WTC11 (cell line): ENCODE results near the gene SLC9A3. TPM values are rescaled to one million over a fixed set of nuclear protein-coding genes. Genes with fewer than 3 reads are reported as not detected.

Experiments
- ATAC-seq: fragments of 200-7000 bp; cut with Tn5 transposase; 2 replicates; pipeline ENCODE4 v1.10.0; 2021; ENCODE audit warnings: mild to moderate bottlenecking, moderate library complexity
- CTCF ChIA-PET: fragments of 300-600 bp; sonication (Branson Sonifier 250); formaldehyde crosslinking; loops from one replicate; lab custom pipeline; 2021; ENCODE audit warnings: antibody characterized with exemption; lab: Charles Lee
- POLR2A ChIA-PET: fragments of 350-600 bp; sonication (Branson Sonifier 250); formaldehyde crosslinking; loops from one replicate; lab custom pipeline; 2021; ENCODE audit warnings: antibody characterized with exemption; lab: Charles Lee
- DNase-seq: peaks from one replicate; pipeline ENCODE4 v3.0.0; 2021; ENCODE audit warnings: low spot score
- H3K27ac Mint-ChIP-seq: 2 replicates; pipeline ENCODE4 v1.8.0; 2021; ENCODE audit warnings: mixed read lengths
- H3K27me3 Mint-ChIP-seq: 2 replicates; pipeline ENCODE4 v1.8.0; 2021; ENCODE audit warnings: low read depth, mild to moderate bottlenecking, moderate library complexity, mixed read lengths
- H3K36me3 Mint-ChIP-seq: 2 replicates; pipeline ENCODE4 v1.8.0; 2021; ENCODE audit warnings: mixed read lengths
- H3K4me1 Mint-ChIP-seq: 2 replicates; pipeline ENCODE4 v1.8.0; 2022; ENCODE audit warnings: mixed read lengths
- H3K4me3 Mint-ChIP-seq: 2 replicates; pipeline ENCODE4 v1.8.0; 2021; ENCODE audit warnings: mild to moderate bottlenecking, moderate library complexity, mixed read lengths
- H3K9me3 Mint-ChIP-seq: 2 replicates; pipeline ENCODE4 v1.8.0; 2021; ENCODE audit warnings: mixed read lengths
- ATF2 ChIP-seq: sonication (generic); formaldehyde crosslinking; IDR thresholded peaks from 2 replicates; pipeline ENCODE4 v1.8.1; 2022; ENCODE audit warnings: low read depth, missing genetic modification reagents, borderline replicate concordance
- CTCF ChIP-seq: fragments of 200-600 bp; IDR thresholded peaks from 2 replicates; pipeline ENCODE4 v1.8.0; 2022; ENCODE audit warnings: antibody characterized with exemption
- EMX1 ChIP-seq: fragments of 250-450 bp; sonication (Bioruptor Pico); IDR thresholded peaks from 2 replicates; pipeline ENCODE4 v1.8.0; 2021; ENCODE audit warnings: mild to moderate bottlenecking
- ERG ChIP-seq: fragments of 250-450 bp; sonication (Bioruptor Pico); IDR thresholded peaks from 2 replicates; pipeline ENCODE4 v1.8.0; 2021; ENCODE audit warnings: mild to moderate bottlenecking
- FOXP4 ChIP-seq: sonication (generic); formaldehyde crosslinking; IDR thresholded peaks from 2 replicates; pipeline ENCODE4 v1.8.0; 2022; ENCODE audit warnings: mild to moderate bottlenecking, missing genetic modification reagents
- GABPB1 ChIP-seq: sonication (generic); formaldehyde crosslinking; IDR thresholded peaks from 2 replicates; pipeline ENCODE4 v1.8.1; 2023; ENCODE audit warnings: mild to moderate bottlenecking, missing genetic modification reagents
- GRHL2 ChIP-seq: fragments of 250-450 bp; sonication (Bioruptor Pico); IDR thresholded peaks from 2 replicates; pipeline ENCODE4 v1.8.0; 2022; ENCODE audit warnings: mild to moderate bottlenecking, moderate library complexity; ENCODE audit not compliant: insufficient replicate concordance, severe bottlenecking
- HMGA2 ChIP-seq: fragments of 250-450 bp; sonication (Bioruptor Pico); IDR thresholded peaks from 2 replicates; pipeline ENCODE4 v1.4.0; 2021; ENCODE audit warnings: mild to moderate bottlenecking, moderate library complexity
- JUN ChIP-seq: sonication (generic); formaldehyde crosslinking; IDR thresholded peaks from 2 replicates; pipeline ENCODE4 v1.8.0; 2023; ENCODE audit warnings: mild to moderate bottlenecking, missing genetic modification reagents
- RELA ChIP-seq: sonication (generic); formaldehyde crosslinking; IDR thresholded peaks from 2 replicates; pipeline ENCODE4 v1.8.1; 2022; ENCODE audit warnings: missing genetic modification reagents, mild to moderate bottlenecking, borderline replicate concordance
- RORB ChIP-seq: fragments of 250-450 bp; sonication (Bioruptor Pico); IDR thresholded peaks from 2 replicates; pipeline ENCODE4 v1.9.0; 2021; ENCODE audit warnings: mild to moderate bottlenecking
- SP1 ChIP-seq: sonication (generic); formaldehyde crosslinking; conservative IDR thresholded peaks from 2 replicates; pipeline ENCODE4 v1.8.1; 2022; ENCODE audit warnings: missing genetic modification reagents
- TCF7 ChIP-seq: sonication (generic); formaldehyde crosslinking; IDR thresholded peaks from 2 replicates; pipeline ENCODE4 v1.8.0; 2022; ENCODE audit warnings: mild to moderate bottlenecking, low read depth, missing genetic modification reagents, moderate library complexity
- TEAD4 ChIP-seq: sonication (generic); formaldehyde crosslinking; IDR thresholded peaks from 2 replicates; pipeline ENCODE4 v1.8.0; 2022; ENCODE audit warnings: mild to moderate bottlenecking, missing genetic modification reagents
- USF2 ChIP-seq: sonication (generic); formaldehyde crosslinking; IDR thresholded peaks from 2 replicates; pipeline ENCODE4 v1.8.1; 2023; ENCODE audit warnings: mild to moderate bottlenecking, missing genetic modification reagents, moderate library complexity
- ZBTB21 ChIP-seq: sonication (generic); formaldehyde crosslinking; IDR thresholded peaks from 2 replicates; pipeline ENCODE4 v1.8.1; 2023; ENCODE audit warnings: mild to moderate bottlenecking, missing genetic modification reagents, borderline replicate concordance
- ZBTB43 ChIP-seq: sonication (generic); formaldehyde crosslinking; IDR thresholded peaks from 2 replicates; pipeline ENCODE4 v1.8.1; 2023; ENCODE audit warnings: mild to moderate bottlenecking, missing genetic modification reagents
- ZNF317 ChIP-seq: sonication (generic); formaldehyde crosslinking; IDR thresholded peaks from 2 replicates; pipeline ENCODE4 v1.8.1; 2023; ENCODE audit warnings: low read depth, mild to moderate bottlenecking, moderate library complexity, missing genetic modification reagents, borderline replicate concordance
- ZNF512 ChIP-seq: sonication (generic); formaldehyde crosslinking; IDR thresholded peaks from 2 replicates; pipeline ENCODE4 v1.8.1; 2022; ENCODE audit warnings: missing genetic modification reagents, borderline replicate concordance
- total RNA-seq: library from RNA; stranded (reverse); gene quantifications from 3 replicates; pipeline ENCODE4 v1.2.3, GENCODE V29; 2021

The SLC9A3 gene
- total RNA-seq, 1 experiment from 2014 or later: 1.6 TPM

GRCh38 chr5:432201-432927, 91.9 kb downstream of the SLC9A3 start (continued):
- TF ChIP-seq CTCF (no peak), RORB (CRISPR knock-in tag) (no peak), JUN (CRISPR knock-in tag) (no peak), GRHL2 (no peak), ERG (no peak), TCF7 (CRISPR knock-in tag) (no peak)

- peak overlapping the region; percentile 60; the same call in 1 of the 2 replicates for H3K27ac Mint-ChIP-seq
- no peak overlapping the region for H3K4me3 Mint-ChIP-seq
- DNase-seq (no peak), ATAC-seq (no peak)
- H3K9me3 Mint-ChIP-seq: peaks cover 9% of the 10 kb centered on the region; the same call in 1 of the 2 replicates
- peaks cover 3% of the 10 kb centered on the region; the same call in 1 of the 2 replicates for H3K36me3 Mint-ChIP-seq
- CTCF ChIA-PET: interaction anchor here (0.5 to 8.8 kb wide), 46 partner anchors 8 to 882 kb away, joined by 3 to 73 read pairs (median 5); partner anchors contain the start of genes AHRR and EXOC3
- H3K27me3 Mint-ChIP-seq: no peaks in the 10 kb centered on the region
- TF ChIP-seq SP1: no peak
- TF ChIP-seq, all 79 proteins: peak for 0
- H3K4me1 Mint-ChIP-seq: peaks cover 4% of the 10 kb centered on the region; the same call in 1 of the 2 replicates
- POLR2A ChIA-PET: interaction anchor here (0.6 kb wide), 1 partner anchor 17 kb away, joined by 3 read pairs; no protein-coding TSS in a partner anchor
Measured at GRCh38 chr5:431711-432050, 92.6 kb downstream of the SLC9A3 start.

- peak; percentile 90 for DNase-seq
- peaks cover 3% of the 10 kb centered on the region; the same call in 1 of the 2 replicates for H3K36me3 Mint-ChIP-seq
- no peaks in the 10 kb centered on the region for H3K27me3 Mint-ChIP-seq
- peak overlapping the region; percentile 60; the same call in 1 of the 2 replicates for H3K27ac Mint-ChIP-seq
- peak; percentile 97 for ATAC-seq
- POLR2A ChIA-PET: interaction anchor here (0.6 to 0.8 kb wide), 3 partner anchors 17 to 172 kb away, joined by 3 read pairs; no protein-coding TSS in a partner anchor
- CTCF ChIA-PET: interaction anchor here (0.5 to 8.8 kb wide), 46 partner anchors 8 to 883 kb away, joined by 3 to 73 read pairs (median 5); partner anchors contain the start of genes AHRR and EXOC3
- peaks cover 15% of the 10 kb centered on the region for H3K9me3 Mint-ChIP-seq
- H3K4me3 Mint-ChIP-seq: no peak overlapping the region
- H3K4me1 Mint-ChIP-seq: peaks cover 4% of the 10 kb centered on the region; the same call in 1 of the 2 replicates
- 0 out of 2 replicates have a peak, but pooled peaks have one; percentile 43 for TF ChIP-seq ZBTB21 (CRISPR knock-in tag)
- TF ChIP-seq ZNF512 (CRISPR knock-in tag): no peak
- TF ChIP-seq FOXP4 (CRISPR knock-in tag): no peak
- no peak for TF ChIP-seq HMGA2 (CRISPR knock-in tag)
- no peak for TF ChIP-seq ATF2 (CRISPR knock-in tag)
- no peak for TF ChIP-seq ZBTB43
- TF ChIP-seq GABPB1 (CRISPR knock-in tag): no peak
- no peak for TF ChIP-seq TEAD4 (CRISPR knock-in tag)
- TF ChIP-seq EMX1 (CRISPR knock-in tag): 0 out of 2 replicates have a peak, but pooled peaks have one; percentile 23
- TF ChIP-seq USF2 (CRISPR knock-in tag): no peak
- no peak for TF ChIP-seq ZNF317 (CRISPR knock-in tag)
- TF ChIP-seq RELA (CRISPR knock-in tag): no peak
Measured at GRCh38 chr5:431001-431710, 93.1 kb downstream of the SLC9A3 start.
